ENCODE measurements around the gene BPTF.
"Not testable (repeated sequence)": the region's sequence is repeated elsewhere in the genome, so short reads cannot be mapped to it uniquely, and the experiment has no call there.

Gene BPTF

GRCh38 chr17:67879662-67880061, 54.4 kb downstream of the BPTF start:
- no peak for DNase-seq

GRCh38 chr17:67881083-67881482, 55.8 kb downstream of the BPTF start:
- no peak for DNase-seq

GRCh38 chr17:67884741-67885140, 59.4 kb downstream of the BPTF start:
- DNase-seq, result no peak

GRCh38 chr17:67891481-67892119, 66.3 kb downstream of the BPTF start:
- peak in 20 of 56 donors; percentile 0 to 48 (median 8) for DNase-seq

GRCh38 chr17:67902511-67903231, 77.4 kb downstream of the BPTF start:
- peak in 27 of 56 donors; percentile 4 to 67 (median 22) for DNase-seq

- DNase-seq, result not testable (repeated sequence)
These were observed 80.0 kb downstream of the BPTF start for GRCh38 chr17:67905298-67905697.

- DNase-seq, result not testable (repeated sequence)
These were observed 85.0 kb downstream of the BPTF start for GRCh38 chr17:67910117-67910803.

- DNase-seq, result no peak
These were observed 85.9 kb downstream of the BPTF start for GRCh38 chr17:67911059-67911782.

- no peak for DNase-seq
These were observed 86.8 kb downstream of the BPTF start for GRCh38 chr17:67912088-67912487.

- no peak for DNase-seq
These were observed 87.4 kb downstream of the BPTF start for GRCh38 chr17:67912656-67913055.

GRCh38 chr17:67920212-67920611, 94.9 kb downstream of the BPTF start:
- DNase-seq, result no peak

GRCh38 chr17:67922503-67922902, 97.2 kb downstream of the BPTF start:
- no peak for DNase-seq

GRCh38 chr17:67928842-67929241, 103.5 kb downstream of the BPTF start:
- DNase-seq, result not testable (repeated sequence)

- no peak for DNase-seq
These were observed 105.9 kb downstream of the BPTF start for GRCh38 chr17:67931227-67931626.

GRCh38 chr17:67942810-67943209, 117.5 kb downstream of the BPTF start:
- DNase-seq, result no peak

- DNase-seq, result no peak
These were observed 118.7 kb downstream of the BPTF start for GRCh38 chr17:67944035-67944434.

GRCh38 chr17:67946513-67946912, 121.2 kb downstream of the BPTF start:
- no peak for DNase-seq

GRCh38 chr17:67947325-67947813, 122.1 kb downstream of the BPTF start:
- DNase-seq, result no peak

GRCh38 chr17:67950945-67951344, 125.6 kb downstream of the BPTF start:
- no peak for DNase-seq

GRCh38 chr17:67959510-67959909, 134.2 kb downstream of the BPTF start:
- DNase-seq, result no peak

- not testable (repeated sequence) for DNase-seq
These were observed 135.0 kb downstream of the BPTF start for GRCh38 chr17:67960276-67960675.

- not testable (repeated sequence) for DNase-seq
These were observed 136.9 kb downstream of the BPTF start for GRCh38 chr17:67962156-67962555.

Data from nucleus accumbens (tissue), 56 donors.